Cardiac muscle cell (in vitro differentiated cells and primary cell): ENCODE data around the gene FOXL2. TPM values are rescaled to one million over a fixed set of nuclear protein-coding genes. Genes with fewer than 3 reads are reported as not detected.

Experiments
- DNase-seq, 2 donors: peaks; one replicate each; pipeline versions ENCODE4 v3.0.0 to v3.0.0-alpha.2; 2010 to 2017; ENCODE audit warnings: low read depth in 1 of 2, low spot score in 1 of 2
- H3K27ac ChIP-seq: fragments of 200-600 bp; sonication (generic); 2 replicates; pipeline ENCODE4 v1.5.1; 2016
- H3K27me3 ChIP-seq: fragments of 200-600 bp; sonication (generic); 2 replicates; pipeline ENCODE4 v1.6.0; 2016; ENCODE audit warnings: control low read depth
- H3K36me3 ChIP-seq: fragments of 200-600 bp; sonication (generic); 2 replicates; pipeline ENCODE4 v1.5.1; 2016; ENCODE audit warnings: control low read depth
- H3K4me1 ChIP-seq: fragments of 200-600 bp; sonication (generic); 2 replicates; pipeline ENCODE4 v1.8.1; 2017; ENCODE audit warnings: low read depth, mild to moderate bottlenecking, mixed run types
- H3K4me3 ChIP-seq: fragments of 200-600 bp; sonication (generic); 2 replicates; pipeline ENCODE4 v1.5.1; 2016; ENCODE audit warnings: mild to moderate bottlenecking
- H3K9me3 ChIP-seq: fragments of 200-600 bp; sonication (generic); 2 replicates; pipeline ENCODE4 v1.5.1; 2017; ENCODE audit warnings: low read depth, mild to moderate bottlenecking, control low read depth
- CTCF ChIP-seq: IDR thresholded peaks from 2 replicates; pipeline ENCODE4 v1.5.1; 2012; ENCODE audit warnings: low read depth, mild to moderate bottlenecking, low read length
- polyA plus RNA-seq: library from polyadenylated mRNA; unstranded; fragments of >200 nt; fragmentation: Nextera tagmentation; extraction: Ambion mirVana; gene quantifications from 2 replicates; pipeline ENCODE4 v1.2.1, GENCODE V29; 2016
- total RNA-seq: library from RNA; depleted of rRNA; stranded (reverse); fragments of >200 nt; gene quantifications from 2 replicates; pipeline ENCODE4 v1.2.3, GENCODE V29; 2016

FOXL2 gene
- total RNA-seq (0.25 TPM in 1 of 2 replicates, not detected in the other), polyA plus RNA-seq (not detected in 2 replicates)

GRCh38 chr3:138946663-138947494, at the start of gene FOXL2, which contains the start of gene FOXL2NB:
Gene FOXL2, minus strand, starts transcription at chr3:138947137. Its CDS starts 415 bp downstream, at chr3:138946722.
Gene FOXL2NB, plus strand, starts transcription at chr3:138947217. Its CDS starts 148 bp downstream, at chr3:138947365.
- H3K4me3 ChIP-seq, result peak within 1 kb of the TSS; percentile 33
- H3K9me3 ChIP-seq, result no peaks in the 10 kb centered on the region
- TF ChIP-seq CTCF, result no peak
- H3K27me3 ChIP-seq, result peaks cover 100% of the 10 kb centered on the region
- DNase-seq, result peak; percentile 69 to 71
- peaks cover 11% of the 10 kb centered on the region for H3K4me1 ChIP-seq
- H3K36me3 ChIP-seq, result no peaks in the 10 kb centered on the region
- no peak within 1 kb of the TSS for H3K27ac ChIP-seq

GRCh38 chr3:138995706-138996105, 48.8 kb upstream of the FOXL2 start:
- Histone ChIP-seq H3K4me1 (no peaks in the 10 kb centered on the region), H3K36me3 (no peaks in the 10 kb centered on the region), H3K27me3 (peaks cover 24% of the 10 kb centered on the region), H3K9me3 (no peaks in the 10 kb centered on the region), H3K4me3 (no peak overlapping the region), H3K27ac (no peak overlapping the region)
- no peak for TF ChIP-seq CTCF
- DNase-seq, result no peak

- no peaks in the 10 kb centered on the region for H3K9me3 ChIP-seq
- DNase-seq, result no peak
- no peak for TF ChIP-seq CTCF
- H3K27me3 ChIP-seq, result peaks cover 7% of the 10 kb centered on the region
- no peak overlapping the region for H3K27ac ChIP-seq
- no peak overlapping the region for H3K4me3 ChIP-seq
- no peaks in the 10 kb centered on the region for H3K36me3 ChIP-seq
- no peaks in the 10 kb centered on the region for H3K4me1 ChIP-seq
These were observed 40.2 kb upstream of the FOXL2 start for GRCh38 chr3:138987181-138987580.

- no peak overlapping the region for H3K27ac ChIP-seq
- H3K4me3 ChIP-seq, result no peak overlapping the region
- no peaks in the 10 kb centered on the region for H3K36me3 ChIP-seq
- no peaks in the 10 kb centered on the region for H3K4me1 ChIP-seq
- H3K27me3 ChIP-seq, result peaks cover 15% of the 10 kb centered on the region
- TF ChIP-seq CTCF, result no peak
- H3K9me3 ChIP-seq, result no peaks in the 10 kb centered on the region
- DNase-seq, result no peak
These were observed 39.0 kb upstream of the FOXL2 start for GRCh38 chr3:138985932-138986331.

GRCh38 chr3:138984816-138985215, 37.9 kb upstream of the FOXL2 start:
- Histone ChIP-seq H3K27ac (no peak overlapping the region), H3K4me3 (no peak overlapping the region), H3K9me3 (no peaks in the 10 kb centered on the region), H3K36me3 (no peaks in the 10 kb centered on the region), H3K27me3 (peaks cover 15% of the 10 kb centered on the region), H3K4me1 (no peaks in the 10 kb centered on the region)
- no peak for DNase-seq
- no peak for TF ChIP-seq CTCF
